Keratinocyte (primary cell): Measurements from ENCODE around the gene GALNT2.

Experiments used
- CTCF ChIP-seq, 3 experiments: IDR thresholded peaks in 1 of 3; conservative IDR thresholded peaks in 1 of 3; optimal IDR thresholded peaks in 1 of 3; 2 replicates in 2 of 3; 3 replicates in 1 of 3; pipeline versions ENCODE3 to v1.5.1; 2011; ENCODE audit warnings: low read length in 3 of 3, mild to moderate bottlenecking in 3 of 3, moderate library complexity in 2 of 3, control low read depth in 1 of 3, inconsistent platforms in 1 of 3; ENCODE audit not compliant: insufficient read depth in 2 of 3; ENCODE audit errors: extremely low read depth in 1 of 3
- EZH2 ChIP-seq: IDR thresholded peaks from one replicate; pipeline ENCODE4 v1.6.1; 2012; ENCODE audit warnings: inconsistent platforms, mild to moderate bottlenecking, low read length, moderate library complexity

- no peak for TF ChIP-seq CTCF (optimal IDR thresholded peaks at IDR 0.05 in 1 of 3, IDR thresholded peaks at IDR 0.05 in 1 of 3, conservative IDR thresholded peaks at IDR 0.05 in 1 of 3; ENCODE audit: extremely low read depth in 1 of 3, insufficient read depth in 2 of 3, low read length in 3 of 3)
- no peak for TF ChIP-seq EZH2
These were observed 124.8 kb downstream of the GALNT2 start for GRCh38 chr1:230191855-230192254.
